ENCODE measurements around the gene CLDN5. TPM values are rescaled to one million over a fixed set of nuclear protein-coding genes. Genes with fewer than 3 reads are reported as not detected.

The CLDN5 gene, protein sequence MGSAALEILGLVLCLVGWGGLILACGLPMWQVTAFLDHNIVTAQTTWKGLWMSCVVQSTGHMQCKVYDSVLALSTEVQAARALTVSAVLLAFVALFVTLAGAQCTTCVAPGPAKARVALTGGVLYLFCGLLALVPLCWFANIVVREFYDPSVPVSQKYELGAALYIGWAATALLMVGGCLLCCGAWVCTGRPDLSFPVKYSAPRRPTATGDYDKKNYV
- total RNA-seq (2014; rRNA removed; shearing (Covaris generic); ENCODE audit: low replicate concordance) = not detected in 2 replicates

DNA sequence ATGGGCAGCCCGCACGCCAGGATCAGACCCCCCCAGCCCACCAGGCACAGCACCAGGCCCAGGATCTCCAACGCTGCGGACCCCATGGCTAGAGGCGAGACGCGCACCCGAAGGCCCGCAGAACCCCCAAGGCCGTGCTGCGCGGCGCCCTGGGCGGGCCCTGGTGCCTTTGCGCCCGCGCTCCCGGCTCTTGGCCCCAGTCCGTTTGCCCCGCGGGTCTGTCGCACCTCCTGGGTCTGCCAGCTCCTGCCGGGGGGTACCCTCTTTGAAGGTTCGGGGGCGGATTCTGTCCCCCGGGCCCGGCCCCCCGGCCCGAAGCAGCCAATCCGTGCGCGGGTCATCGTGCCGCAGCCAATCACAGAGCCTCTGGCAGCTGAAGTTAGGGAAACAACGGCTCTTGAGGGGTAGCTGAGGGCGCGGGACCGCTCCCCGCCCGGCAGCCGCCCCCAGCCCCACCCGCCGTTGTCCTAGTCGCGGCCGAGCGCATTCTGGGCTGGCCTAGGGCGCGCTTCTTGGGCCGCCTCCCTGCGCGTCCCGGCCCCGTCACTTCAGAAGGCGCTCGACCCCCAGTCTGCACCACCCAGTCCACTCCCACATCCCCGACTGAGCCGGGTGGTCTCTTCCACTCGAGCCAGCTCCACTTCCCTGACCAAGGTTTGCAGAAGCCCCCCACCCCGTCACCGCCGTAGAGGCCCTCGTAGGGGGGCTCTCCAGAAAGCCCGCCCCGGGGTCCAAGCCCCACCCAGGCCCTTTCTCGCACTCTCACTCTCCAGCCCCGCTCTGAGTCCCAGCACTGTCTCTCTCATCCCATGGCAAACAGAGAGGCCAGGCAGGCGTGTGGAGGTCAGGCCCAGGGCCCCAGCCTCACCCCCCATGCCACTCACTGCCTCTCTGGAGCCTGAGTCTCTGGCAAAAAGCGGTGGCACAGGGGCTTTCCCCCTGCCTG lies at the start of gene CLDN5:
Gene CLDN5, minus strand, starts transcription at position 241 of the 946 bp plus-strand sequence. Its CDS starts 155 bp downstream, at position 86.
- in situ Hi-C loops (cut with HindIII; ENCODE audit: low pct_unique_long_range_greater_than_20kb, low sequenced_read_pairs) = no loop called here
- DNase-seq (ENCODE audit: low read depth) = no peak

DNA sequence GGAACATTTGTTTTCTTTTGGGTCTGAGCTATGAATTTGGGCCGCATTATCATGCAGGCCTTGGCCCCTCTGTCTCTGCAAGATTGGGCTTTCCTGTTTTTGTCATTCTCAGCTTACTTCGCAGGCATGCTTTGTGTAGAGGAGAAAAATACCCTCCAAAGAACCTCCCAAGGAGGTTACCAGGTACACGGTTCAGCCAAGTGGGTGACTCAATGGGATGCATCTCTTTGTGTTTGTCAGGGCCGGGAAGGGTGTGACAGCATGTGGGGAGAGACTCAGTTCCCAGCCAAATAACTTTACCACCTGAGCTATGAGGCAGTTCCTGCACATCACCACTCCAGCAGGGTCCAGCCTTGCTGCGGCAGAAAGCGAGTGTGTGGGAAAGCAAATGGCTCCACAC lies 47.8 kb upstream of the CLDN5 start:
- DNase-seq (ENCODE audit: low read depth) = no peak
- in situ Hi-C loops (cut with HindIII; ENCODE audit: low pct_unique_long_range_greater_than_20kb, low sequenced_read_pairs) = no loop called here

DNA sequence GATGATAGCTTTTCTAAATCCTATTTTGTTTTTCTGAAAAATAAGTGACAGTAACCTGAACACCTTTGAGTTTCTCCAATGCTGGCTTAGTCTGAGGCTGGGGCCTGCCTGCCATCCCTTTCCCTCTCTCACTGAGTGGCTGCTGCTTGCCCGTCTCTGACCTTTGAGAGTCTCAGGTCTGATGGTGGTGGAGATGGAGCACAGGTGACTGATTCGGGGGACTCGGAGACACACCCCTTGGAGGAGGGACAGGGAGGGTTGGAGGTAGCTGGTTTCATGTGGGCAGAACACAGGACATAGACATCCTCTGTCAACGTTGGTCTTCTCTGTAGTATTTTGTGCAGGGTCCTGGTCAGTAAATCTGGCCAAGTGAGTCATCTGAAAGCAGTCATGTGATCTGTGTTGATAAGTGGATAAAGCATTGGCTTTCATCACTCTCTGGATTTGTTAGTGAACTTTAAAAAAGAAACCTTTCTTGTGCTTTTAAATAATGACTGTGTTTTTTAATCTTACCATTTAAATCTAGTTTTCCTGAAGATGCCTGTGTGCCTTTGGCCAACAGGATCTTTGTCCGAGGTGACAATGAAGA lies 47.1 kb upstream of the CLDN5 start:
- in situ Hi-C loops (cut with HindIII; ENCODE audit: low pct_unique_long_range_greater_than_20kb, low sequenced_read_pairs) = no loop called here
- no peak for DNase-seq (ENCODE audit: low read depth)

DNA sequence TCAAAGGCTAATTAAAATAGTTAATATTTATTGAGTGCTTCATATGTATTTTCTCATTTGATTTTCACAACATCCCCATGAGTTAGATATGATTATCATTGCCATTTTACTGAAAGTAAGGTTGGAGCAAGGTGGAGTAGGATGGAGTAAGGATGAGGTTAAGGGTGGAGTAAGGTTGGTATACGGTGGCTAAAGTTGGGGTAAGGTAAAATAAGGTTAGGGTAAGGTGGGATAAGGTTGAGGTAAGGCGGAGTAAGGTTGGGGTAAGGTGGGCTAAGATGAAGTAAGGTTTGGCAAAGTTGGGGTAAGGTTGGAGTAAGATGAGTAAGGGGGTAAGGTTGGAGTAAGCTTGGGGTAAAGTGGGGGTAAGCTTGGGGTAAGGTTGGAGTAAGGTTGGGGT lies 45.8 kb upstream of the CLDN5 start:
- in situ Hi-C loops (cut with HindIII; ENCODE audit: low pct_unique_long_range_greater_than_20kb, low sequenced_read_pairs) = no loop called here
- DNase-seq (ENCODE audit: low read depth) = no peak

DNA sequence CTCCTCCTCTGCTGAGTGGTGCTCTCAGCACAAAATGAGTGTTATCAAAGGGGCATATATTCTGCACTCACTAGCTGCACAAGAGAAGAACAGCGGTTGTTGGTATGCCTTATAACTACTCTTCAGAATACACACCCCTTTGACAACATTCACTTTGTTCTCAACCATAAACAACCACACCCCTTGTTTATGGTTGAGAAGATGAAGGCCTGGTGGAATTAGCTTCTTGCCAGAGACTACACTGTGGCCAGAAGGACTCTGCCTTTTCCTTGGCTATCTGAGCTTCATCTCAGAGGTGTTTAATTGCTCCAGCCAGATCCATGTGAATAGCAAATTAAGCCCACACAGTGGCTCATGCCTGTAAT lies 45.0 kb upstream of the CLDN5 start:
- no peak for DNase-seq (ENCODE audit: low read depth)
- in situ Hi-C loops (cut with HindIII; ENCODE audit: low pct_unique_long_range_greater_than_20kb, low sequenced_read_pairs) = no loop called here

DNA sequence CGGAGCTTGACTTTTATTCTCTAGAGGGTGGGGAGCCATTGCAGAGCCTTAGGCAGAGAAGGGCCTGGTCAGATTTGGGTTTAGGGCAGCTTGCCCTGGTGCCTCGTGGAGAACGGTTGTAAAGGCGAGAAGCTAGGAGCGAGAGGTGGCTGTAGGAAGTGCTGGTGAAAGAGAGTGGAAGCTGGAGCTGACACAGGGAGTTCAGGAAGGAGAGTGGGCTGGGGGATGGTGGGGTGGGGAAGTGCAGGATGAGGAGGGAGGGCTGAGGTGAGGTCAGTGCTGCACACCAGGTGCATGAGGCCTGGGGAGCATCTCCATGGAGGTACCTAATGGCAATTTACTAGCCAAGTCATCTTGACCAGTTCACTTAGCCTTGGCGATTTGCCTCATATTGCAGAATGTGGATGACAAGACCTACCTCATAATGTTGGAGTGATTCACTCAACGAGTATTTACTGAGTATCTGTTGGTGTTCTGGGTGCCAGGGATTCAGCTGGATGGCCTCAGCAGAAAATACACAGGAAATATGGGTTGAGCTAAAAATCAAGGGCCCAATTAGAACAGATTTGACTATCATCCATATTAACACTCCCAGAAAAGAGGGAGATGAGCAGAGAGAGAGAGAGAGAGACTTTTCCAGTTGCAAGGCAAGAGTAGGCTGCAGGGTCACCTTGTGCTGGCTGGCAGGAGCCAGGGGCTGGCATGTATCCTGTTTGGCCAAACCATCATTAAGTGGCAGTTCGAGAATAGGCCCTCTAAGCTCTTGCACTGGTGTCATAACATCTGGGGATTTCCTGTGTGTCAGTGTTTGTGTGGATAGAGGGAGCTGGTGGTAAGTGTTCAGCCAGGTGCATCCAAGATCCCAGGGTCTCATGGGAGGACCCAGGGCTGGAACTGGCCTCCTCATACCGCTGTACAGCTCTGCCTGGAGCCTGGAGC lies 44.4 kb upstream of the CLDN5 start:
- peak; percentile 60 for DNase-seq (ENCODE audit: low read depth)
- in situ Hi-C loops (cut with HindIII; ENCODE audit: low pct_unique_long_range_greater_than_20kb, low sequenced_read_pairs) = no loop called here

DNA sequence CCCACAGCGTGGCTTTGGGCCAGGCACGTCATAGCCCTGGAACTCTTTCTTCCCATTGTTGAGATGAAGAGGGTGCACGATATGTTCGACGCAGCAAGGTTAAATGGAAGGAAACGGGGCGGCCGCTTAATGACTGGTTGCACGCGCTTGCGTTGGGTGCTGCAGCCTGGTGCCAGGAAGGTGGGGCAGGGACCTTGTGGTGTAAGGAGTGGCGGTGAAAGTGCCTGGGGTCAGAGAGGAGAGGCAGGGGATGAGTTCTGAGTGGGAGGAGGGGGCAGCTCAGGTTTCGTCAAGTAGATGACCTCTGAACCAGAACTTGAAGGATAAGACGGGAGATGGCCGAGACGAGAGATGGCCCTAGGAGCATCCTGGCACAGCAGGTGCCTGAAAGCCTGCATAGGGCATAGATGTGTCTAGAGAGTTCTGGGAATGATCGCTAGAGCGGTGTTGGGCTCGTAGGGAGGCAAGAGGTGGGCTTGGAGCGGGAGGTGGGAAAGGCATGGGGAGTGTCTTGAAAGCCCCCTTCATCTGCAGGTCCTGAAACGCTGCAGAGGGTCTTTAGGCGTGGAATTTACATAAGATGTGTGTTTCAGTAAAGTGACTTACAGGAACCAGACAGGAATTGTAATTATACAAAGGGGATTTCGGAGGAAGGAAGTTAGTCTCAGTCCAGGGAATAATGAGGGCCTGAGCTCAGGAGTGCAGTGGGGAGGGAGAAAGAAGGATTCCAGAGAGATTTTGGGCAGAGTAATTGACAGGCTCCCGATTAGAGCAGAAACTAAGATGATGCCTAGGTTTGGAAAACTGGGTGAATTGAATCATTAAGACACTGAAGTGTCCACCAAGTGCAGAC lies 43.2 kb upstream of the CLDN5 start:
- in situ Hi-C loops (cut with HindIII; ENCODE audit: low pct_unique_long_range_greater_than_20kb, low sequenced_read_pairs) = no loop called here

DNA sequence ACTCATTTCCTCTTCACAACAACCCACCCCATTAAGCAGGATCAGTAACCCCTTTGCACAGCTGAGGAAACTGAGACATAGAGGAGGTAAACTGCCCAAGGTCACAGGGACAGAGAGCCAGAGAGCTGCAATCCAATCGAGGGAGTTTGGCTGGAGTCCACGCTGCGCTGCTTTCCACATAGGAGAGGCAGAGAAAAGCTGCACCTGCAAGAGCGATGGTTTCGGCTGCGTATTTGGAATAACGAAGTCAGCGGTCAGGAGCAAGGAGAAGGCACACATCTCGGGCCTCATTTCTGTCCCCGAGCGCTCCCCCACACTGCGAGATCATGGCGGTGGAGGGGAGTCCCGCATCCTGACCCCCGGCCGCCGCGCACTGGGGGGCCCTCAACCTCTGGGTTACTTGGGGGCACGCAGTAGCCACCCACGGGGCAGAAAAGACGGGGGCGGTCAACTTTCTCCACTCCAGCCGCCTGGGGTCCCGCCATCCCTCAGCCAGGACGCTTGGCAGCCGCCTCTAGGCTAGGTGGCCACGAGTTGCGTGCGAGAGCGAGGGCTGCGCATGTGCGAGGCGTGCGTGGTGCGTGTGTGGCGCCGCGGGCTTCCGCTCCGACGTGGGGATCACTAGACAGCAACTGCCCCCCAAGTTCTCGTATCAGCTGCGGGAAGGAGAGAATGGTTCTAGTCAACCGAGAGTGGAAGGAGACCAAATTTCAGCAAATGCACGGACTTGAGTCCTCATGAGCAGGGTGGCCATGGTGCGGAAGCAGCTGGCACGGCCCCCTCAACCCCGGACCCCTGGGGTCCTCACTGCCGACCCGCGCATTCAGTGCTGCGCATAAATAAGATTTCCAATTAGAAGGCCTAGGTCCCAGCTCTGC lies 42.3 kb upstream of the CLDN5 start:
- in situ Hi-C loops (cut with HindIII; ENCODE audit: low pct_unique_long_range_greater_than_20kb, low sequenced_read_pairs) = no loop called here
- DNase-seq (ENCODE audit: low read depth) = no peak

More for the DNA sequence above, 43.2 kb upstream of the CLDN5 start:
- no peak for DNase-seq (ENCODE audit: low read depth)

DNA sequence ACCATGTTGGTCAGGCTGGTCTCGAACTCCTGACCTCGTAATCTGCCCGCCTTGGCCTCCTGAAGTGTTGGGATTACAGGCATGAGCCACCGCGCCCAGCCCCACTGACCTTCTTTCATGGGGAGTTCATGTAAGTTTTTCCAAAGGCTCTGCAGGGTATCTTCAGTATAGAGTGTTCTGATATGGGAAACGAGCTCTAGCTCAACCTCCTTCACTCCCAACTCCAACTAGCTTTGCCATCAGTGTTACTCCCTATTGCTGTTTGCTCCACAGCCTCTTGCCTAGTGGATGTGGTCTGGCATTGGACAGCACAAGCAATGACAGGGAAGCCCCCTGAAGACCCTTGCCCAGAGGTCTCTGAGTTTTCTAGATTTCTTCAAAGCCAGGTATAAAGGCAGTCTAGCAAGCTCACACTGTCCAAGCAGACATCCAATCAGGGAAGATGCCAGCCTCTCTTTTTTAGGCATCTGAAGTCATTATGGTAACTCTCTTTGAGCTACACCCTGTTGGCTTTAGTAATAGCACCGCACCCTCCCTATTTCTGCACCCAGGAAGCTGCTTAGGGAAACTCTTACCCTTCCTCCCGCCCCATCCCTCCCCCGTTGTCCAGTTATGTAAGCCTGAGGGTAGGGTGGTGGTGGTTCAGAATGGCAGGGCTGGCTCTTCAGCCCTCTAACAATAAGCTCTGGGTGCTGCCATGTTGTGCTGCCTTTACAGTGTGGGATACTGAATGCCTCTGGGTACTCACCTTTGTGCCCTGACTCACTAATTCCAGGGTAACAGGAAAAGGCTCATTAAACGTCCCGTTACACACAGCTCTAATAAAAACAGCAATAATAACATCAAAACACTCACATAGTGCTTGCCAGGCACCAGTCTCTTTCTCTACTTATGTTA lies 41.4 kb upstream of the CLDN5 start:
- in situ Hi-C loops (cut with HindIII; ENCODE audit: low pct_unique_long_range_greater_than_20kb, low sequenced_read_pairs) = no loop called here
- peak; percentile 70 for DNase-seq (ENCODE audit: low read depth)

DNA sequence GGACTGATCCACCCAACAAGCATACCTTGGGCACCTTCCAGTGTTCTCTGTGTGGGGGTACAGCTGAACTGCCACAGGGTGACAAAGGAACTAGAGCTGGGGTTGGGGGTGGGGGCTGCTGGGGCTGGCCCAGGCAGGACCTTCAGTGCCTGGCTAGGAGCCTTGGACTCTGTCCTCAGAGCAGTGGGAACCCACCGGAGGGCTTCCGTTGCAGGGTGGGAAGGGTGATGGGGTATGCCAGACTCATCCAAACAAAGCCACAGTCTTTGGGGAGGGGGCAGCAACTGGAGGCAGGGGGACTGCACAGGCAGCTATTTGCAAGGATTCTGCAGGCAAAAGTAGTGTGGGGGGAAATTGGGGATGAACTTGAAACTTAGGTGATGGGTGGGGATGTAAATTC lies 35.7 kb upstream of the CLDN5 start:
- DNase-seq (ENCODE audit: low read depth) = no peak
- in situ Hi-C loops (cut with HindIII; ENCODE audit: low pct_unique_long_range_greater_than_20kb, low sequenced_read_pairs) = no loop called here

DNA sequence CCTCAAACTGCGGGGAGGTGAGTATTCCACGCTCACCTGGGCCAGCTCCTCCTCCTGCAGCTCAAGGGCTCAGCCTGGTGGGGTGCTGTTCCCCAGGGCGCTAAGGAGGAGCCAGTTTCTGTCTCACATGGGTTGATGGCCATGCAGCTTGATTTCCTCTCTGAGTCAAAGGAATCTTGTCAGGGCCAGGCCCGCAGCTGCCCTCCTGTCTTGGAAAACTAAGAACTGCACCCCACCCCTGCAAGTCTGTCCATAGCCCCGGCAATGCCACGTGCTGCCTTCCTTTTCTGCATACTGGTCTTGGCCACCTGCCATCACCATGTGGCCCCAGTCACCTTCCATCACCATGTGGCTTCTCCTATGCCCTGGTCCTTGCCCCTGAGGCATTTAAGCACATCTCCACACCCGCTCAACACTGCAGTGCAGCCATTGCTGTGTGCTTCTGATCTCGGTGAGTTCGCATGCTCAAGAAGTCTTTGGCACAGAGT lies 35.2 kb upstream of the CLDN5 start:
- in situ Hi-C loops (cut with HindIII; ENCODE audit: low pct_unique_long_range_greater_than_20kb, low sequenced_read_pairs) = no loop called here
- peak; percentile 22 for DNase-seq (ENCODE audit: low read depth)

DNA sequence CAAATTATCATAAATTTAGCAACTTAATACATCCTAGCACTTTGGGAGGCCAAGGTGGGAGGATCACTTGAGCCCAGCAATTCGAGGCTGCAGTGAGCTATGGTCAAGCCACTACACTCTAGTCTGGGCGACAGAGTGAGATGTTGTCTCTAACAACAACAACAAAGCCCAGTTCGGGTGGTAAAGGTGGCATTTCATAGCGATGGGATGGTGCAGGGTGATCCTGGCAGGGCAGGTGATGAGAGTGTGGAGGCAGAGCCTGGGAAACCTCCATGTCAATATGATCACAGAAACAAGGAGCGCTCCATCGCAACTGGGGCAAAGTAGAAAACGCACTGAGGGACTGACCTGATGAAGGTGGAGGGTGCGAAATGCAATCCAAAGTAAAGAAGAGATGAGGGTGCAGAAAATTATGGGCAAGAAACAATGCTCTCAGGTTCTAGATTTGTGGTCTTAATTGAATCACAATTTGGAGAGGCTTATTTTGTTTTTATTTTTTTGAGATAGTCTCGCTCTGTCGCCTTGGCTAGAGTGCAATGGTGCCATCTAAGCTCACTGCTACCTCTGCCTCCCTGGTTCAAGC lies 32.8 kb upstream of the CLDN5 start:
- no peak for DNase-seq (ENCODE audit: low read depth)
- in situ Hi-C loops (cut with HindIII; ENCODE audit: low pct_unique_long_range_greater_than_20kb, low sequenced_read_pairs) = no loop called here

DNA sequence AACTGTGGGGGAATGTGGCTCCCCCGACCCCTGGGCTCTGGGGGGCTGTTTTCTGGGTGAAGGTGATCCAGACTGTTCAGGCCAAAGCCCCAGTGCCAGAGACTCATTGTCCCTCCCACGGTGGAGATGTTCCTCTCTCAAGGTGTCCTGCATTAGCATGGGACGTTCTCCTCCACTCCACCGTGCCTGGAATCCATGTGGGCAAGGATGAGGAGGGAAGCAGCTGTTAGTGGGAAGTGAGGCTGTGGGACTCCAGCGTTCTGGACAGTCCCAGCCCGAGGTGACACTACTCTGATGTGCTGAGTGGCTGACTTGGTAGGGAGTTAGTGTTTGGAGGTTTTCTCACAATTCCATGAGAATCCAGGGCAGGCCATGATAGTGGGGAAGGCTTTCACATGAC lies 31.4 kb upstream of the CLDN5 start:
- no peak for DNase-seq (ENCODE audit: low read depth)
- in situ Hi-C loops (cut with HindIII; ENCODE audit: low pct_unique_long_range_greater_than_20kb, low sequenced_read_pairs) = no loop called here

DNA sequence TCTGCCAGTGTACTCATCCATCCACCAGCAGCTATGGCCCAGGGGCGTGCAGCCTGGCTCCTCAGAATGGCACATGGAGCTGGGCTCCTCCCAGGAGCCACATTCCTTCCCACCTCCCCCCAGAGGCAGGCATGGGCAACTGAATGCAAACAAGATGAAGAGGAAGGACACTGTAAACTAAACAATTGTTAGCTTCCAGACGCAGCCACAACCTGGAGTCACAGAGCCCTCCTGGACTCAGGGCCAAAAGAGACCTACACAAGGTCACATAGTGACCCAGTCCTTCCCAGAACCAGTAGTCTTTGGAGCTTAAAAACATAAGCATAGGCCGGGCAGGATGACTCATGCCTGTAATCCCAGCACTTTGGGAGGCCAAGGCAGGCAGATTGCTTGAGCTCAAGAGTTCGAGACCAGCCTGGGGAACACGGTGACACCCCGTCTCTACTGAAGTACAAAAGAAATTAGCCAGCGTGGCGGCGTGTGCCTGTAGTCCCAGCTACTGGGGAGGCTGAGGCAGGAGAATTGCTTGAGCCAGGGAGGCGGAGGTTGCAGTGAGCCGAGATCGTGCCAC lies 30.7 kb upstream of the CLDN5 start:
- peak; percentile 72 for DNase-seq (ENCODE audit: low read depth)
- in situ Hi-C loops (cut with HindIII; ENCODE audit: low pct_unique_long_range_greater_than_20kb, low sequenced_read_pairs) = no loop called here

DNA sequence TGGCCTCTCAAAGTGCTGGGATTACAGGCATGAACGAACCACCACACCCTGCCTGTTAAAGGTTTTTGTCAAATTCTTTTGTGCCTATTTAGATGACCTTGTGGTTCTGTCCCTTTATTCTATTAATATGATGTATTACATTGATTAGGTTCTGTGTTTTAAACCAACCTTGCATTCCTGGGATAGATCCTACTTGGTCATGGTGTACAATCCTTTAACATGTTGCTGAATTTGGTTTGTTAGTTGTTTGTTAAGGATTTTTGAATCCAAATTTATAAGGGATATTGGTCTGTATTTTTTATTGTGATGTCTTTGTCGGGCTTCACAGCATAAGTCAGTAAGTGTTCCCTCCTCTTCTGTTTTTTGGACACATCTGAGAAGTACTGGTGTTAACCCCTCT lies 29.0 kb upstream of the CLDN5 start:
- in situ Hi-C loops (cut with HindIII; ENCODE audit: low pct_unique_long_range_greater_than_20kb, low sequenced_read_pairs) = no loop called here
- DNase-seq (ENCODE audit: low read depth) = no peak
